Ascending aorta (tissue), 2 donors: ENCODE results near the gene RNF214. TPM values are rescaled to one million over a fixed set of nuclear protein-coding genes. Genes with fewer than 3 reads are reported as not detected.
A peak's percentile ranks its signal among the peaks of the same experiment; 100 is the strongest.

Experiments
- DNase-seq, 2 donors: peaks; one replicate each; pipeline ENCODE4 v3.0.0-alpha.2; 2019; ENCODE audit warnings: low spot score in 2 of 2
- H3K27ac ChIP-seq, 2 donors: fragments of 200-600 bp; sonication (generic); one replicate each; pipeline ENCODE4 v1.5.1; 2016 to 2017; ENCODE audit warnings: mild to moderate bottlenecking in 1 of 2
- H3K27me3 ChIP-seq: fragments of 200-600 bp; sonication (generic); one replicate; pipeline ENCODE4 v1.5.1; 2017
- H3K36me3 ChIP-seq, 2 donors: fragments of 200-600 bp; sonication (generic); one replicate each; pipeline ENCODE4 v1.5.1; 2016
- H3K4me1 ChIP-seq, 2 donors: fragments of 200-600 bp; sonication (generic); one replicate each; pipeline ENCODE4 v1.5.1; 2016 to 2017; ENCODE audit warnings: mild to moderate bottlenecking in 1 of 2
- H3K4me3 ChIP-seq, 2 donors: fragments of 200-600 bp; sonication (generic); one replicate each; pipeline ENCODE4 v1.5.1; 2016 to 2017; ENCODE audit warnings: mild to moderate bottlenecking in 1 of 2
- H3K9me3 ChIP-seq, 2 donors: fragments of 200-600 bp; sonication (generic); one replicate each; pipeline ENCODE4 v1.5.1; 2016
- CTCF ChIP-seq, 3 experiments: fragments of 200-600 bp in 2 of 3; fragments of 450-650 bp in 1 of 3; sonication (generic) in 2 of 3; IDR thresholded peaks; one replicate each; pipeline ENCODE4 v1.5.1; 2016 to 2019; ENCODE audit warnings: antibody characterized with exemption in 3 of 3, mild to moderate bottlenecking in 1 of 3, moderate library complexity in 1 of 3
- intact Hi-C: fragments of 100-400 bp; cut with DNase I; formaldehyde crosslinking; loops from one replicate; pipeline ENCODE4 v1.15.1; 2023
- total RNA-seq: library from RNA; depleted of rRNA; stranded (reverse); fragments of >200 nt; gene quantifications from one replicate; pipeline ENCODE4 v1.1.0, GENCODE V29; 2016

RNF214 gene
- total RNA-seq, 1 donor from 2014 or later = 0.53 TPM

DNA sequence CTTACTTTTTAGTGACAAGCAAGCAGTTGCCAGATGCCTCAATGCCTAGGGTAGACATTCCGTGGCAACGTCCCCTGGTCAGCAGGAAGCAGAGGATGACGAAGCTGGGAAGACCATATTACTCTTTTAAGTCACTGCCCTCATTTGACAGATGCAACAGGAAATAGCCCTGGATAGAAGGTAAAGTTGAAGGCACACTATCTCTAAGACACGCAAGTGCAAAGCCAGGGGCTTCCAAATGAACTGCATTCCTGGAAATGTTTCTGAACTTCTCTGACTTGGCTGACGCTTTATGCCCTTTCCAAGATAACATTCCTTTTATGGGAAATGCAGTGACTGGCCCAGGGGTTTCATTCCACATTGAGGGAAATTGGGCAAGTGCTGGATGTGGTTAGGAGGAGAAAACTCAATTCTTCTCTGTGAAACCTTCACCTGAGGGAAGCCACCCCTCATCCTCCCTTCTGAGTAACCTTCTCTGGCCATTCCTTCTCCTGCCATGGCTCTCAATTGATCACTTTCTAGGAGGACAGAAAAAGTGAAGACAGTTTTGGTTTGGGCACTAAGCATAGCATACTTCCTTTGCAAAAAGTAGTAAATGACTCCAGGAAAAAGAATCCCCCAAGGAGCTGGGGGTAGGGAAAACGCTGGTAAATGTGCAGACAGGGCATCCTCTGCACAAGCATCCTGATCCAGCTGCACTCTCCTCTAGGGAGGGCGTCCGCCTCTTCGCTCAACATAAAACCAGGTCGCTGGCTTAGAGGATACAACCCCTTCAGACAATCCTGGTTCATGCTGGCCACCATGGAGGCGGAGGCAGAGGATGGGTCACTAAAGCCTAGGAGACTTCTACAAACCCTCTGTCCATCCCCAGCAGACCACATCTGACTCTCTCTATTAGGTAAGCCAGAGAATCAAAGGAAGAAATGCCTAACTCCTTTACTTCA is 15.1 kb upstream of the RNF214 start:
- peaks cover 0 to 22% of the 10 kb centered on the region in 2 donors for H3K36me3 ChIP-seq
- TF ChIP-seq CTCF (IDR thresholded peaks at IDR 0.05) = no peak
- peaks cover 41 to 53% of the 10 kb centered on the region in 2 donors for H3K4me1 ChIP-seq
- no peaks in the 10 kb centered on the region for H3K9me3 ChIP-seq
- intact Hi-C loops = no loop called here
- no peaks in the 10 kb centered on the region for H3K27me3 ChIP-seq
- H3K27ac ChIP-seq = peak overlapping the region; percentile 90 to 94
- DNase-seq = peak in 1 of 2 donors; percentile 89
- H3K4me3 ChIP-seq = peak overlapping the region in 1 of 2 donors; percentile 51

- H3K27ac ChIP-seq = peak overlapping the region; percentile 90 to 94
Measured at GRCh38 chr11:117218133-117218915, 14.1 kb upstream of the RNF214 start.

GRCh38 chr11:117219001-117219400 is 13.5 kb upstream of the RNF214 start:
- H3K27me3 ChIP-seq = no peaks in the 10 kb centered on the region
- H3K9me3 ChIP-seq = no peaks in the 10 kb centered on the region
- no peak for TF ChIP-seq CTCF (IDR thresholded peaks at IDR 0.05)
- DNase-seq = peak in 1 of 2 donors; percentile 71
- peaks cover 41 to 55% of the 10 kb centered on the region in 2 donors for H3K4me1 ChIP-seq
- H3K4me3 ChIP-seq = peak overlapping the region in 1 of 2 donors; percentile 51
- H3K27ac ChIP-seq = peak overlapping the region; percentile 90 to 94
- intact Hi-C loops = no loop called here
- H3K36me3 ChIP-seq = peaks cover 11 to 20% of the 10 kb centered on the region in 2 donors

More at GRCh38 chr11:117218133-117218915, 14.1 kb upstream of the RNF214 start:
- no peak for TF ChIP-seq CTCF (IDR thresholded peaks at IDR 0.05)
- Histone ChIP-seq H3K4me3 (peak overlapping the region in 1 of 2 donors; percentile 51), H3K36me3 (peaks cover 4 to 15% of the 10 kb centered on the region in 2 donors), H3K4me1 (peaks cover 41 to 55% of the 10 kb centered on the region in 2 donors), H3K27me3 (no peaks in the 10 kb centered on the region), H3K9me3 (no peaks in the 10 kb centered on the region)
- intact Hi-C loops = no loop called here
- DNase-seq = peak in 1 of 2 donors; percentile 88

DNA sequence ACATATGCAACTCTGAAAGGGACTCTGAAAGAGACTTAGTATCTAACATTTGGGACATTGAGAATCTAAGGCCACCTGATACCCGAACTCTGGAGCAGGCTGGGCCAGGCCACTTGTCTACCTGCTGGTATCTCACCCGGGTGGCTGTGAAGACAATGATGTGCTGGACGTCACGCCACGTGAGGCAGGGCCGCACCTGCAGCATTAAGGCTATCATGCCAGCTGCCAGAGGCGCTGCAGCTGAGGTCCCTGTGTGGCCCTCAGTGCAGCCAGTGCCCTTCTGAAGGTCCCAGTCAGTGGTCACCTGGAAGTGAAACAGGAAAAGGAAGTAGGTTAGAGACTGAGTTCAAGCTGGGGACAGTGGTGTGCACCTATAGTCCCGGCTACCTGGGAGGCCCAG is 13.0 kb upstream of the RNF214 start:
- no peak for TF ChIP-seq CTCF (IDR thresholded peaks at IDR 0.05)
- H3K27ac ChIP-seq = peak overlapping the region; percentile 90 to 94
- peaks cover 41 to 55% of the 10 kb centered on the region in 2 donors for H3K4me1 ChIP-seq
- DNase-seq = peak in 1 of 2 donors; percentile 64
- peaks cover 11 to 23% of the 10 kb centered on the region in 2 donors for H3K36me3 ChIP-seq
- H3K27me3 ChIP-seq = no peaks in the 10 kb centered on the region
- H3K4me3 ChIP-seq = peak overlapping the region in 1 of 2 donors; percentile 46
- no peaks in the 10 kb centered on the region for H3K9me3 ChIP-seq
- intact Hi-C loops = no loop called here

DNA sequence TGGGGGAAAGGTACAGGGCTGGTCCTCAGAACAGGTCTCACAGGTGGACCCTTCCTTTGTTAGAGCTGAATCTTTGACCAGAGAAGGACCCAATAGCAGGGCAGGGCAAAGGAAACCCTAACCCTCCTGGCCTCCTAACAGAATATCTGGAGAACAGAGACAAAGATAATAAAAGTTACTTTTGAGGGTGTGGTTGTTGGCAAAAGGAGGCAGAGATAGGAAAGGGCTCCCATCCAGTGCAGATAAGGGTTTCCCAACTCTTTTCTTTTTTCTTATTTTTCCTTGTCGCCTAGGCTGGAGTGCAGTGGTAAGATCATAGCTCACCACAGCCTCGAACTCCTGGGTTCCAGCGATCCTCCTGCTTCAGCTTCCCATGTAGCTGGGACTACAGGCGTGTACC is 12.5 kb upstream of the RNF214 start:
- Histone ChIP-seq H3K27me3 (no peaks in the 10 kb centered on the region), H3K4me3 (peak overlapping the region in 1 of 2 donors; percentile 46), H3K4me1 (peaks cover 41 to 55% of the 10 kb centered on the region in 2 donors), H3K27ac (peak overlapping the region; percentile 90 to 94), H3K36me3 (peaks cover 11 to 20% of the 10 kb centered on the region in 2 donors), H3K9me3 (no peaks in the 10 kb centered on the region)
- DNase-seq = no peak
- intact Hi-C loops = loop anchor here (1.0 kb wide), 1 partner anchor 21 kb away; the partner anchor contains the start of gene TAGLN
- no peak for TF ChIP-seq CTCF (IDR thresholded peaks at IDR 0.05)
